Psoas muscle (tissue), 8 donors: ENCODE measurements around the gene CENPV. TPM values are rescaled to one million over a fixed set of nuclear protein-coding genes. Genes with fewer than 3 reads are reported as not detected.

ENCODE experiments used
- ATAC-seq, 4 donors: fragments of 200-7000 bp; cut with Tn5 transposase; one replicate each; pipeline ENCODE4 v1.9.1; 2020; ENCODE audit warnings: moderate library complexity in 3 of 4, mild to moderate bottlenecking in 2 of 4
- DNase-seq, 2 donors: peaks; one replicate each; pipeline ENCODE4 v3.0.0-alpha.2; 2020
- H3K27ac ChIP-seq: fragments of 200-600 bp; one replicate; pipeline ENCODE4 v1.8.0; 2022
- H3K27me3 ChIP-seq, 3 donors: fragments of 200-600 bp in 1 of 3; one replicate each; pipeline versions ENCODE4 v1.6.1 to v1.8.0; 2013 to 2022; ENCODE audit warnings: low read length in 2 of 3, mild to moderate bottlenecking in 2 of 3, moderate library complexity in 1 of 3; ENCODE audit not compliant: insufficient read depth in 3 of 3
- H3K36me3 ChIP-seq, 2 donors: fragments of 200-600 bp in 1 of 2; one replicate each; pipeline versions ENCODE4 v1.6.1 to v1.8.0; 2013 to 2022; ENCODE audit warnings: low read depth in 1 of 2, mild to moderate bottlenecking in 1 of 2, moderate library complexity in 1 of 2; ENCODE audit not compliant: insufficient read depth in 1 of 2
- H3K4me1 ChIP-seq: fragments of 200-600 bp; one replicate; pipeline ENCODE4 v1.8.0; 2022
- H3K4me3 ChIP-seq: fragments of 200-600 bp; one replicate; pipeline ENCODE4 v1.8.0; 2022; ENCODE audit warnings: mild to moderate bottlenecking
- H3K9me3 ChIP-seq: fragments of 200-600 bp; one replicate; pipeline ENCODE4 v1.8.0; 2022
- CTCF ChIP-seq: fragments of 200-600 bp; IDR thresholded peaks from one replicate; pipeline ENCODE4 v1.8.0; 2022; ENCODE audit warnings: antibody characterized with exemption
- WGBS, 3 donors: extraction: QIAGEN DNeasy Blood & Tissue Kit; methylation state at CpG; one replicate each; pipeline versions ENCODE4 v1.1.6 to v1.1.7; 2013; 5-methylcytosine and 5-hydroxymethylcytosine counted together
- intact Hi-C, 2 donors: fragments of 100-400 bp; cut with DNase I; formaldehyde crosslinking; loops; one replicate each; pipeline versions ENCODE4 v1.11.0 to v1.14.2; 2022
- polyA plus RNA-seq, 3 donors: library from polyadenylated mRNA; stranded (reverse); fragments of 200-250 nt; gene quantifications; one replicate each; pipeline ENCODE4 v1.2.3, GENCODE V29; 2013
- total RNA-seq, 4 donors: library from RNA; stranded (reverse); fragmentation: NEBNext Ultra II Directional in 2 of 4; extraction: Animal tissue kit (Norgen Biotek cat#: 25700) in 2 of 4; gene quantifications; one replicate each; pipeline versions ENCODE4 v1.2.1 to v1.2.4, GENCODE V29; 2021 to 2023
- donor health status: healthy with polysubstance abuse.
- donor health status: DM: no; HTN: no; CAD: no; lungs with moderate emphysema.
- donor health status: Bipolar disorder and iron deficiency.
- donor health status: healthy.
- donor health status: DM: yes; HTN: yes; CAD: no.
- donor health status: DM: no; HTN: no; CAD: no.
- donor health status: DM: no; HTN: no; CAD: no.
- donor health status: DM: yes; HTN: yes; CAD: no.

Gene CENPV
- total and polyA plus RNA-seq, 7 donors = 29.6 to 68.3 (median 36.5) TPM

- Histone ChIP-seq H3K4me3 (no peak overlapping the region), H3K36me3 (peaks cover 0 to 18% of the 10 kb centered on the region in 2 donors), H3K9me3 (no peaks in the 10 kb centered on the region), H3K27me3 (no peaks in the 10 kb centered on the region), H3K27ac (no peak overlapping the region), H3K4me1 (no peaks in the 10 kb centered on the region)
- no peak for ATAC-seq
- intact Hi-C loops = loop anchor here in 1 of 2 donors (2.0 kb wide), 1 partner anchor 40 kb away; no protein-coding TSS in a partner anchor
- 13 to 16% (median 14%) methylated on average over 1 of the region's 1 CpG for WGBS, 3 donors
- no peak for DNase-seq
- TF ChIP-seq CTCF = no peak
Observed at GRCh38 chr17:16328997-16329396, 24.3 kb downstream of the CENPV start.

GRCh38 chr17:16327018-16327417, 26.3 kb downstream of the CENPV start:
- intact Hi-C loops = no loop called here
- TF ChIP-seq CTCF = no peak

GRCh38 chr17:16325964-16326363, 27.3 kb downstream of the CENPV start:
- Histone ChIP-seq H3K4me3 (no peak overlapping the region), H3K9me3 (no peaks in the 10 kb centered on the region), H3K27me3 (no peaks in the 10 kb centered on the region), H3K4me1 (no peaks in the 10 kb centered on the region), H3K27ac (no peak overlapping the region), H3K36me3 (peaks cover 0 to 18% of the 10 kb centered on the region in 2 donors)
- no peak for ATAC-seq
- no peak for TF ChIP-seq CTCF
- DNase-seq = no peak
- WGBS, 3 donors = 94 to 95% (median 95%) methylated on average over 1 of the region's 1 CpG
- intact Hi-C loops = no loop called here

More at GRCh38 chr17:16327018-16327417, 26.3 kb downstream of the CENPV start:
- H3K4me1 ChIP-seq = no peaks in the 10 kb centered on the region
- no peaks in the 10 kb centered on the region for H3K27me3 ChIP-seq
- DNase-seq = no peak
- H3K9me3 ChIP-seq = no peaks in the 10 kb centered on the region
- peaks cover 0 to 18% of the 10 kb centered on the region in 2 donors for H3K36me3 ChIP-seq
- no peak overlapping the region for H3K27ac ChIP-seq
- 96 to 98% (median 97%) methylated on average over 3 of the region's 3 CpGs for WGBS, 3 donors
- no peak for ATAC-seq
- no peak overlapping the region for H3K4me3 ChIP-seq

GRCh38 chr17:16322636-16323035, 30.6 kb downstream of the CENPV start:
- no peaks in the 10 kb centered on the region for H3K4me1 ChIP-seq
- no peak overlapping the region for H3K4me3 ChIP-seq
- WGBS, 3 donors = 90 to 98% (median 95%) methylated on average over 3 of the region's 3 CpGs
- no peaks in the 10 kb centered on the region for H3K27me3 ChIP-seq
- H3K9me3 ChIP-seq = no peaks in the 10 kb centered on the region
- intact Hi-C loops = no loop called here
- no peak for TF ChIP-seq CTCF
- DNase-seq (no peak), ATAC-seq (no peak)
- peaks cover 0 to 18% of the 10 kb centered on the region in 2 donors for H3K36me3 ChIP-seq
- no peak overlapping the region for H3K27ac ChIP-seq

- DNase-seq (no peak), ATAC-seq (no peak)
- H3K27ac ChIP-seq = no peak overlapping the region
- whole genome bisulfite sequencing, 3 donors = 49 to 81% (median 65%) methylated on average over 3 of the region's 3 CpGs
- H3K27me3 ChIP-seq = no peaks in the 10 kb centered on the region
- H3K9me3 ChIP-seq = no peaks in the 10 kb centered on the region
- no peaks in the 10 kb centered on the region for H3K36me3 ChIP-seq
- no peak for TF ChIP-seq CTCF
- no peak overlapping the region for H3K4me3 ChIP-seq
- intact Hi-C loops = no loop called here
- no peaks in the 10 kb centered on the region for H3K4me1 ChIP-seq
Observed at GRCh38 chr17:16319969-16320368, 33.3 kb downstream of the CENPV start.
